ENCODE measurements around the gene ABO. TPM values are rescaled to one million over a fixed set of nuclear protein-coding genes. Genes with fewer than 3 reads are reported as not detected.
"Not testable (repeated sequence)": the region's sequence is repeated elsewhere in the genome, so short reads cannot be mapped to it uniquely, and the experiment has no call there.

Gene ABO
- polyA plus RNA-seq, 3 donors, result 15.3 to 19.2 (median 17.6) TPM

DNA sequence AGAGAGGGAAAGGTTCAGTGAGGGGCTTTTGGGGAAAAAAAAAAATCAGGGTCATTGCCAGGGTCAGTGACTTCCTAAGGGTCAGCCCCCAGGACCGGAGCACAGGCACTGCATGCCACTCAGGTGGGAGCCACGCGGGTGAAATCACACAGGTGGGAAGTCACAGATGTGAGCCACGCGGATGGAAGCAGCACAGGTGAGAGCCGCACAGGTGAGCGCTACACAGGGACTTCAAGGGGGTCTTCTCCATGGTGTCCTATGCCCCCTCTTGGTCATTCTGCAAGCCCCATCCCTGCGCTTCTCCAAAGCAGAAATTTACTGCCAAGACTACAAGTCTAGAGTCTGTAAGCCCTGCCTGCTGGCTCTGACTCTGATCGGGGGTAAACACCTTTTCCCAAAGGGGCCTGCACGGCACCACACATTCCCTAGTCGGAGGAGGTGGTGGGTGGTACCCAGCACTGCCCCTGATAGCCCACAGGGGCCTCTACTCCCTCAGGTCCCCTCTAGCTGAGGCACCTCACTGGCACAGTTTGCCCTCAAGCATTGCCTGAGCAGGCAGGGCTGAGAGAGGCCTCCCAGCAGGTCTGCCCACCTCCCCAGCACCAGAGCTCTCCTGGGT is 47.6 kb downstream of the ABO start:
- DNase-seq, result no peak

DNA sequence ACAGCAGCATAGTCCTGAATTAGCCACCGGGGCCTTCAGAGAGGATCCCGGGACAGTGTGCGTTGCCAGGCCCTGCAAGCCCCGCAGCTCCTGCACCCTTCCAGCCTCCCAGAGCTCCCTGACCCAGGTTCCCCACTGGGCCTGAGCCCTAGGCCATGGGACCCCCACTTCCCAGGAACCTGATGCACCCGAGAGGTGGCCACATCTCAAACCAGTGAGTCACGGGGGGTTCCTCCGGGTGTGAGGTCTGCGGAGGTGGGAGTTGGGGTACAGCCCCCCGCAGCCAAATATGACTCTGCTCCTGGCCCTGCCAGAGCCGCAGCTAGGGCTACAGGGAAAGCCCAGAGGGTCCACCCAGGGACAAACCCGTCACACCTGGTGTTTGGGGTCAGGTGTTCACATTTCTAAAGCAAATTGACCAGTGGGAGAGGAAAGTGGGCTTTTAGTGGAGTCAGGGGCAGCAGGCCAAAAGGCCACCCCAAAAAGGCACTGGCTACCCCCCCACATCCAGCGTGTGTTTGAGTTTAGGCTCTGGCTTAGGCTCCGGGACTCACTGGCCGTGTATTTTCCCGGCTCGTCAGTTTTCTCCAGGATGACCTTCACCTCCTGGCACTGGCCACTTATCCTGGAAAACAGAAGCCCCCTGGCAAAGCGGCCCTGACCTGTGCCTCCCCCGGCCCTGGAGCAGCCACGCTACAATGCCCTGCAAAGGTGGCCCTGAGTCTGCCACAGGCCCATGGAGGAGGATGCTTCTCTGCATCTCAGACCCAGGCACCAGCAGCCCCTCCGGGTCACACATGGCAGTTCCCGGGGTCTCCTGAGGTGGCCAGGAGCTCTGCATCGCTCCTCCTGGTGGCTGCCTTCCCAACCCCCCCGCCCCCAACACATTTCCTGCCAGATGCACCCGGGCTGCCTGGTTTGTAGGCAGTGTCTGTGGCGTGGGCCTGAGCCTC is 48.5 kb downstream of the ABO start:
- DNase-seq, result no peak

DNA sequence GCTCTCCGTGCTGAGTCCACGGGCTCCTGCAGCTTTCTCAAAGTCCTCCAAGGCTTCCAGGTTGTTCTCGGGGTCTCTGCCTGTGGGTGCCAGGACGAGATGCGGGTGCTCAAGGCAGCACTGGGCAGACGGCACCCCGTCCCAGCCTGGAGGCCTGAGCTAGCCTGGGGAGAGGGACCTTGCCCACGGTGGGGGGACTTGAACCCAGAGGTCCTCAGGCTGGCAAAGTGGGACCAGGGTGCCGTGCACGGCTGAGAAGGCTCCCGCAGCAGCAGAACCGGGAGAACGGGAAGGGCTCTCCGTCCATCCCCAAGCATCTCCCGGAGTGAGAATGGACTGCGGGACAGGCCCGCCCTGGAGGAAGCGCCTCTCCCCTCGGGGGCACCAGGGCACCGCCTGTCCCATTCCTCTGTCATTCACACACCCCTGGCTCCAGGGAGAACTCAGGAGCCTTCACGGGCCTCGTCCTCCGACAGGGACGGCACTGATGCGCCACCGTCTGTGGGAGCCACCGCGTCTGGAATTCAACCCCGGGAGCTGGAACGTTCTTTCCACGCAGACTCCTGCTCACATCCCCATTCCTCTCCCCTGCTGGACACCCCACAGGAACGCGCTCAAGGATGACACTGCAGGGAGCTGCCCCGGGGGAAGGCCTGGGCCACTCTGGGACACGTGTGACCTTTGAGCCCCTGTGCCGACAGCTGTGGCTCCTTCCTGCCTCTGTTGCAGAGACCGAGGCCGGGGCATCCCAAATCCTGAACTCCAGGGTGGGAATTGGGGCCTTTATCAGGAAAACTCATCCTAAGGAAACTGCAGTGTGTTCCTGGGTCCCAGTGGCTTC is 49.6 kb downstream of the ABO start:
- no peak for DNase-seq

DNA sequence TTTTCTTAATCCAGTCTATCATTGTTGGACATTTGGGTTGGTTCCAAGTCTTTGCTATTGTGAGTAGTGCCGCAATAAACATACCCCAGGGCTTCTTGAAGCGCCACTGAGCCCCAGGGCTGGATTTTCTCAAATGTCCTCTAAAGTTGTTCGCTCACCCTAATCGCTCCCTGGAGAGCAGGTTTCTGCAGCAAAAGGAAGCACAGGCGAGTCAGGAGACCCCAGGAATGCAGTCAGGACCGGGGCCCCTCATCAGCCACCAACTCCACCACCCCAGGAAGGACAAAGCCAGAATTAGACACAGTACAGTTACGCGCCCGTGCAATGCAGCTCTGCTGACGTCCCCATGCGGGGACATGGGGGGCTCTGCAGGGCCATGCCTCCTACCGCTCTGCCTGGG is 50.2 kb downstream of the ABO start:
- no peak for DNase-seq

DNA sequence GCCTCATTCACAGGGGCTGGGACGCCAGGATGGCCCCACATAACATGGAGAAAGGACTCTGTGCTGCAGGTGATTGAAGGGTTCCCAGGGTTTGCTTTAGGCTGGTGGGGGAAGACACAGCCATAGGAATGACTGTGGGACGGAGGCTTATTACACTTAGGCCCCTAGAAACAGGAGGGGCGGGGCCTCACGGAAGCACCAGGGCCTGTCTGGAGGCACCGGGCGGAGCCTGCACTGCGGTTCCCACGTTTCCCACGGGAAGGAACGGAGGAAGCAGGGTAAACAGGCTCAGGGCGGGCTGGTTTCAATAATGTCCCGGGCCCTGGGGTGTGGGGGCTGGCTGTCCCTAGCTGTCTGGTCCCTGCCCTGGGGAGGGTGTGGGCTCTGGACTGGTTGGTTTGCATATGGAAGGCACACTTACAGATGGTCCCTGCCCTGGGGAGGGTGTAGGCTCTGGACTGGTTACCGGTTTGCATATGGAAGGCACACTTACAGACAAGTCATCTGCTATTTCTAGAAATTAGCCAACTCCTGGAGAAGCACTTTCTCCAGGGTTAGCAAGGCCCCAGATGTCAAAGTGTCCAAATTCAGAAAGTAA is 51.7 kb downstream of the ABO start:
- DNase-seq, result not testable (repeated sequence)

DNA sequence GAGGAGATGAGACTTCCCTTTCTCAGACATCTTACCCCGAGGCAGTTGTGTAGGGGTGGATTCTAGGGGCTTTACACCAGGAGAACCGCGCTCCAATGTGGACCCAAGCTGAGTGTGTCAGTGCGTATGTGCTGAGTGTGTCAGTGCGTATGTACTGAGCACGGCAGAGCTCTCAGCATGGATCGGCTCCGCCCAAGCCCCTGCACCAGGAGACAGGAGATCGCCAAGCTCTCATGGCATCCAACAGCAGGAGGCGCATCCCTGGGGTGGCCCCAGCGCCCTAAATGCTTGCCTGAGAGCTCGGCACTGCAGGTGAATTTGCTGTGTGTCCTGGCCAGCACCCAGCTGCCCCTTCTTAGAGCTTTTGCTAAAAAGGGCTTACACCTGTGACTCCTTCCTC is 53.0 kb downstream of the ABO start:
- DNase-seq, result not testable (repeated sequence)

DNA sequence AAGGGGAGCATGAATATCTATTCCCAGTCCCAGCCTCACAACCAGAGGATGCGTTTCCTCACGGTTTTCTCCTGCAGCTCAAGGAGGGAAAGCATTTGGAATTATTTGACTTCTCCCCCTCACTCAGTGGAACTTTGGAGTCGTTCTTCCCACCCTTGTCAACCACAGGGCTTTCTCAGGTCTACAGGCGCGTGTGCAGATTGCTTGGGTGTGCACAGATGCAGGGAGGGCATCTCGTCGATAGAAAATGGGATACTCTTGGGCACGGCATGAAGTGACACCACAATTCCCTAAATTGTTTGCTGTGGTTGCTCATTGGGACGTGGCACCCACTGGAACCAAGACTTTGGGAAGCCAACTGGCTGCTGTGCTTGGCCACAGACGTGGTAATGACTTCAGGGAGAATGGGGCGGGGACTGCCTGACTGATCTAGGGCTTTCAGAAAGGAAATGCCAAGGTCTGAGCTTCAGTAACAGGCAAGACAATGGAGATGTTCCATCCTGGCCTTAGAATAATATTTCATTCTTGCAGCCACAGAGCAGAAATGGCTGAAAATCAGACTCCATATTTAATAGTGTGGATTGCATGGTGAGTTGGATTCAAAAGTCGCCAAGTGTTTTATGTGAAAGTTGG is 53.7 kb downstream of the ABO start:
- DNase-seq, result no peak

DNA sequence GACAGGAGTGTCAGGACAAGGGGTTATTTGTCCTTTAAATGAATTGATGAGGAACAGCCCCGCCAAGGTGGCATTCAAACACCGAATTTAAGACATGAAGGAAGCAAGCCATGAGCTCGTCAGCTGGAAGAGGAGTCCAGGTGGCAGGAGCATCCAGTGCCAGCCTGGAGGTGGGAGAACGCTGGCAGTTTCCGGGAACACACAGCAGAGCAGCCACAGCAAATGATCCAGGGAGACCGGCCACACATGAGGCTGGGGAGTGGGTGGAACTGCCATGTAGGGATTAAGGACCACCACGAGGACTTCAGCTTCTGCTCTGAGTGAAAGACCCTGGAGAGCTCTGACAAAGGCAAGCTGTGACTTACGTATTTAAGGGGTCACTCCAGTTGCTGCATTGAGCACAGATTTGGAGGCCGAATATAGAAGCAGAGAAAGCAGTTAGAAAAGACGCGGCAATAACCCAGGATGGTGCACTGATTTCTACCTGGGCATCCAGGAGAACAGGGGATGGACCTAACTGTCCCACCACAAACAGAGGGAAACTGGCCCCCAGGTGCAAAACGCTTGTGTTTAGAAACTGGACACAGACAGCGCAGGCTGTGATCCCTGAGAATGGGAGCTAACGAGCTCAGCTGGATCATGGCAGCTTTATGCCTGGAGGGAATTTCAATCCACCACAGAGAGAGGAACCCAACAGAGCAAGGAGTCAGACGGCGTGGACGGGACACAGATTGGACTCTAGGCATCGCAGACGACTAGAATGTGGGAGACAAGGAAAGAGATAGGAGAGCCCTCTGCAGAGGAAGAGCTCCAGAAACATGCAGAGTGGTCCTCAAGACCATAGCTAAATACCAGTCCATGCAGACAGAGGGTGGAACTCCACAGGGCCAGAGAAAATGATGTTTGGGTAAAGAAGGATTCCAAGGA is 56.7 kb downstream of the ABO start:
- DNase-seq, result not testable (repeated sequence)

DNA sequence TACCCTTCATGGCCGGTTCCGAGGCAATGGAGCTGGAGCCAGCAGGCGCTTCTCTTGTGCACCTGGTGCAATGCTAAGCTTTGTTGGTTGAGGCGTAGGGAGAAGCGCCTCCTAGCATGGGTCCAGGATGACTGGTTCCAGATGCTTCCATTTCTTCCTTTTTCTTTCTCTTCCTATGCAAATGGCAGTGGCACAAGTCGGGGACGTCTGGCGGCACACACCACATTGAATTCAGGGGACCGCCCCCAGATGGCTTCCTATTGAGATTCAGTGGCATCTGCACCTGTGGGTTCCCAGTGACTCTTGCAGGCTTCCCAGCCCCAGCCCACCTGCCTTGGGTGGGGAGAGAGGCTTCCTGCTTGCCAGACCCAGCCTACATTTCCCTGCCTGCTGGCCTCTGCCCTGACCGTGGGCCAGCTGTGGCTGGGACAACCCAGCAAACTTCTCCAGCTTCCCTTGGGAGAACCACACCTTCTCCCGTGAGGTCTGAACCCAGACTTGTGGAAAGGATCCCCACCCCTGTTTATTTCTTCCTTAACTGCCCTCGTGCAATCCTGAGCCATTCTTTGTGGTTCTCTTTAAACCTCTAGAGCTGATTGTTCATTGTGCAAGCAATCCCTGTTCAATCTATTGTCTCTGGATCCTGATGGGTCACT is 57.5 kb downstream of the ABO start:
- not testable (repeated sequence) for DNase-seq

DNA sequence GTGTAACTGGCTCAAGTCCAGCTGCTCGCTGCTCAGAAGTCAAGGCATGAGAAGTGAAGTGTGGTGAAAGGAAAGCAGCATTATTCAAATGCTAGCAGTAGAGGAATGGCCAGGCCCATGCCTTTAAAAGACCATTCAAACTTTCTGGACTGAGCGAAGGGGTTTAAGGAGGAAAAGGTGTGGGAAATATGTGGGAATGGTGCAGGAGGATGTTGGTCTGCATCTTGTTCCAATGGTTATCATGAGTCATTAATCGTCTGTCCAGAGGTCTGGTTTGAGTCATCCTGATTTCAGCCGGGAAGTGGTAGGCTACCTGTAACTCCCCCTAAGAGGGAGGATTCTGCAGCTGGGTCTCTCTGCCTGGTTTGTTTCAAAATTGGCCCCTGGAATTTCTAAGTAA is 60.7 kb downstream of the ABO start:
- DNase-seq, result not testable (repeated sequence)

DNA sequence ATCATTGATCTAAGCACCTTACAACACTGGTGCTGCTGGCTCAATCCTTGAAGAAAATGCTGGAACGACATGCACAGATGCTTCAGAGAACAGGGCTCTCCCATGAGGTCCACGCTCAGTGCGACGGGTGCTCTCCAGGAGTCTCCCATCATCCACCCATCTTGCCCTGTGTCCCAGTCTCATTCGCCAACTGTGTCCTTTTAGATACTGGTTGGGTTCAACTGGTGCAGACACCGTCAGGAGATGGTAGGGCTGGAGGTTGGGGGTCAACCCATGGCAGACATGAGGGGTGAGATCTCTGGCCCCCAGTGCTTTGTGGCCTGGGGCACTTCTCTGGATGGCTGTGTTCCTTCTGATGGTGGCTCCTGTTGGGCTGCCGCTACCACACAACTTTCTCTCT is 64.4 kb downstream of the ABO start:
- no peak for DNase-seq

DNA sequence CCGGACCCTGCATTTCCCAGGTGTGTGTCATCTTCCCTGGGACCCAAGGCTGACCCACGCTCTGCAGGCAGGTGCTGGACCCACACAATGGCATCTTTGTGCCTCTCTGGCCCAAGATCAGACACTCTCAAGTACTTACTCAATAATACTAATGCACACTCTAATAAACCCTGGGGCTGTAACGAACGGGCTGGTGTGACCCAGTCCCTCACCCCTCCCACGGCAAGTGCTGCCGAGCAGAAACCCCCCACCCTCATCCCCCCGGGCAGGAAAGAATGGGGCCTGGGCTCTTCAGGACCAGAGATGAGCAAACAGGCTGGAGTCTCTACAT is 64.8 kb downstream of the ABO start:
- no peak for DNase-seq

DNA sequence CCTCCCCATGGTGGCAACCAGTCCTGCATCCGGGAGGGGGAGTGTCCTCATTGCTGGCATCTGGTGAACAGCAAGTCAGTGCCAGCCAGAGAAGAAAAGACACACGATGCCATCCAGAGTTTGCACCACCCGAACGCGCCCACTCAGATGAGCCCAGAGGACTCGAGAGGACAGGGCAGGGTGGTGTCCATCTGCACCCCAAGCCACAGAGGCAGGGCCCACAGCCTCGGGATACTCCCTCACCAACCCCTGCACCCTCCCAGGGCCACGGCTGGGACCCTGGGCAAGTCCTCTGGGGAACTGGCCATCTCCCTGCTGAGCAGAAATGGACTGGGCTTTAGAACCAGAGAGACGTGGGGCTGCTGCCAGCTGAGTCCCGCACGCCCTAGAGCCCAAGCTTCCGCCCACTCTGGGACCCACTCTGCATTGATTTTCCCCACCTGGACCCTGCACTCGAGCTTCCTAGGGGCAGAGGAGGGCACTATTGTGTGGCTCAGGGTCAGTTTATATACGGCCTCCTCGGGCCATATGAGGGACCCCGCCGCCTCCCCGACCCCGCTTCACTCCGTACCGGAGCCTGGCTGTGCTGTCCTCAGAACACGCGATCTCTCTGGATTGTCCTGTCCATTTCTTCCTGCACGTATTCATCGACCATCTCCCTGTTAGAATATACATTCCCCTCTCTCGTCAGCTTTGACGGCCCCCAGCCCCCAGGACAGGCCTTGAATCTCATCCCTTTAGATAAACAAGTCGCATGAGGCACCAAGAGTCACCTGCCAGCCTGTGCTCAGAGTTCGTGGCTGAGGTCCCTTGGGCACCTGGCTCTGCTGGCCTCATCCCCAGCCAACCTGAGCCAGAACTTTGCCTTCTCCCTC is 65.4 kb downstream of the ABO start:
- not testable (repeated sequence) for DNase-seq

DNA sequence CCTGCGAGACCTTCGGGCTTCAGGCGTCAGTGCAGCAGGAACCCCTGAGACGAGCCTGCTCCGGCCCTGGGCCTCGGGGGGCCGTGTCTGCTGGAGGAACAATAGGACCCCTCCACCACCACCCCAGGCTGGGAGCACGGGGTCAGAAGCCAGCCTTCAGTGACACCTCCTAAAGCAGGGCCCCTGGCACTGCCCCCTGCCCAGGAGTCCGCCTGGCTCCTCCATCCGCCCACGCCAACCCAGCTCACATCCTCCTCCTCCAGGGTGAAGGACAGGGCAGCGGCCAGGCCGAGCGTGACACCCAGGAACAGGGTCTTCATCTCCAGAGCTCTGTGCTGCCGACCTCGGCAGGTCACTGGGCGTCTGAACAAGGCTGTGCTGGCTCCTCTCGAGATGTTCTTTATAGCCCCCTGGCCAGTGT is 66.1 kb downstream of the ABO start, which contains the start of gene OBP2B:
OBP2B (minus strand) TSS at position 371 of the 421 bp plus-strand sequence; CDS start at position 320, 51 bp downstream.
- DNase-seq, result not testable (repeated sequence)

DNA sequence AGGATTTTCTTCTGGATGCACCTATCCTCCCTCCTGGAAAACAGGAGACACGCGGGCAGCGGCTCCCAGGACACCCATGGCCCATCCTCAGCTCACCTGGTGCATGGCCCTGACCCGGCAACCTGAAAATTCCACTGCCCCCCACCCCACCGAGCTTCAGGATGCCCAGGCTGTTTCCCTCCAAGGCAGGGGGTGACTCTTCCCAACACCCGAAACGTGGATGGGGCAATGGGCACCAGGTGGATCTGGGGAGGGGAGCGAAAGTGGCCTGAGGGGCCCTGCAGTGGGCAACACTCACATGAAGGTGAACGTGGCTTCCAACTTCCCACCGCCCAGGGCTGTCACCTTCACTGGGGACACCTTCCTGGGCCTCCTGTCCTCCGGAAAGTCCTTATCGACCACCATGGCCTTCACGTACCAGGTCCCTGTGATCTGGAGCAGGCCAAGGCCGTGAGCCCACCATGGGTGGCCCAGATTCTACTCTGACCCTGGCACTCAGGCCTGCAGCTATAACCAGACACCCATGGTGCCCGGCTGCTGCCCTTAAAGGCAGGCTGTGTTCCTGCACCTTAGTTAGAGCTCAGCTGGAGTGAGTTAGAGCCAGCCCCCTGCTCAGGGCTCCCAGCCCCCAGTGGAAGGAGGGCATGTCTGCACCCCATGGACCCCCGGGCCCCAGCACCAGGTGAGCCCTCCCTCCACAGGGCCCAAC is 66.7 kb downstream of the ABO start:
- not testable (repeated sequence) for DNase-seq

DNA sequence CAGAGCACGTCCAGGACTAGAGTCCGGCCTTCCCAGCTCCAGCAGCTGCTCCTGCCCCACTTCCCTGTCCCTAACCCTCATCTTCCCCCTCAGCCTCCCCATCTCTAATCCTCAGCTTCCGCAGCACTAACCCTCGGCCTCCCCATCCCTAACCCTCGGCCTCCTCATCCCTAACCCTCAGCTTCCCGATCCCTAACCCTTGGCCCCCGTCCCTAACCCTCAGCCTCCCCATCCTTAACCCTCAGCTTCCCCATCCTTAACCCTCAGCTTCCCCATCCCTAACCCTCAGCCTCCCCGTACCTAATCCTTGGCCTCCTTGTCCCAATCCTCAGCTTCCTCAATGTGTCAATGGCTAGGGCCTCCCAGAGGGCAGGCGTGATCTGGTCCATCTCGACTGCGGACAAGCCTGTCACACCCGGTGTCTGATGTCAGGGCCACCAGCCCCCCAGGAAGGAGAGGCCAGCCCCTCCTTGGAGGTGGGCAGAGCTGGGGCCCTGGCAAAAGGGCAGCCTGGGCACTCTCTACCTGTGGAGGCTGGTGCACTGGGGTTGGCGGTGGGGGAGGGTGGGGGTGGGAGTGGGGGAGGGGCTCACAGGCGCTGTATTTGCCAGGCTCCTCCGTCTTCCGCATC is 67.3 kb downstream of the ABO start:
- DNase-seq, result no peak

DNA sequence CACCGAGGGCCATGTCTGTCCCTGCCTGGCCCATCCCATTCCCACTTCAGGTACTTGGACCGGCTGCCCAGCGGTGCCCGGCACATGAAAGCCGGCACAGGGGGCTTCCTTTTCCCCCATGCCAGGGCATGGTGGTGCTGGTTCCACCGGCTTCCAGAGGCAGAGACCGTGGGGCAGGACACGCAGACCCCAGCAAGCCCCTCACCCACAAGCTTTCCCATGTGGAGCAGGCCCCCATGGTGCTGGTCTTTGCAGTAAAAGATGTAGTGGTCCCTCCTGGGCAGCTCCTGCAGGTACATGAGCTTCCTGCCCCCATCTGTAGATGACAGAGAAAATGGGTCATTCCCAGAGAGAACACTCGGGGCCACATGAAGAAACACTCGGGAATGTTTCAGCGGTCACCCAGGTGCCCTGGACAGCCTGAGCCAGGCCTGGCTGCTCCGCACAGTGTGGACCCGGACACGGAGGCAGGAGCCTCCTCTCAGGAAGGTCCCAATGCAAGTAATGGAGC is 67.9 kb downstream of the ABO start:
- no peak for DNase-seq

Measured in renal pelvis (tissue), 4 donors.